Nephron (organoid): ENCODE data around the gene SLC44A5.
"Not testable (repeated sequence)": the region's sequence is repeated elsewhere in the genome, so short reads cannot be mapped to it uniquely, and the experiment has no call there.

Experiments
- H3K27ac Mint-ChIP-seq, 3 experiments: 2 replicates each; pipeline ENCODE4 v1.8.0; 2020; ENCODE audit warnings: mixed read lengths in 3 of 3, mild to moderate bottlenecking in 2 of 3, moderate library complexity in 1 of 3
- H3K27me3 Mint-ChIP-seq: 2 replicates; pipeline ENCODE4 v1.8.0; 2021; ENCODE audit warnings: low read depth, mild to moderate bottlenecking, moderate library complexity, mixed read lengths
- H3K36me3 Mint-ChIP-seq: 2 replicates; pipeline ENCODE4 v1.8.0; 2020; ENCODE audit warnings: low read depth, mixed read lengths
- H3K4me1 Mint-ChIP-seq: 2 replicates; pipeline ENCODE4 v1.8.0; 2020; ENCODE audit warnings: mixed read lengths
- H3K4me3 Mint-ChIP-seq, 3 experiments: 2 replicates each; pipeline ENCODE4 v1.8.0; 2020; ENCODE audit warnings: mild to moderate bottlenecking in 3 of 3, mixed read lengths in 3 of 3, moderate library complexity in 2 of 3
- H3K9me3 Mint-ChIP-seq: 2 replicates; pipeline ENCODE4 v1.8.0; 2020; ENCODE audit warnings: mixed read lengths
- CTCF ChIP-seq, 3 experiments: fragments of 200-600 bp; sonication (generic); IDR thresholded peaks; one replicate each; pipeline ENCODE4 v1.5.0; 2021; ENCODE audit warnings: antibody characterized with exemption in 3 of 3; ENCODE audit not compliant: unreplicated experiment in 3 of 3

SLC44A5 gene

GRCh38 chr1:75423136-75423535 lies 187.8 kb downstream of the SLC44A5 start:
- Mint-ChIP-seq H3K27ac (no peak overlapping the region), H3K9me3 (no peaks in the 10 kb centered on the region), H3K4me1 (no peaks in the 10 kb centered on the region), H3K27me3 (no peaks in the 10 kb centered on the region), H3K36me3 (no peaks in the 10 kb centered on the region), H3K4me3 (no peak overlapping the region)
- TF ChIP-seq CTCF (IDR thresholded peaks at IDR 0.05; ENCODE audit: unreplicated experiment in 3 of 3) = no peak

GRCh38 chr1:75421371-75421770 lies 189.5 kb downstream of the SLC44A5 start:
- TF ChIP-seq CTCF (IDR thresholded peaks at IDR 0.05; ENCODE audit: unreplicated experiment in 3 of 3) = no peak
- H3K27me3 Mint-ChIP-seq = no peaks in the 10 kb centered on the region
- peaks cover 7% of the 10 kb centered on the region for H3K9me3 Mint-ChIP-seq
- no peaks in the 10 kb centered on the region for H3K4me1 Mint-ChIP-seq
- H3K36me3 Mint-ChIP-seq = no peaks in the 10 kb centered on the region
- H3K27ac Mint-ChIP-seq = no peak overlapping the region
- H3K4me3 Mint-ChIP-seq = no peak overlapping the region

- TF ChIP-seq CTCF (IDR thresholded peaks at IDR 0.05; ENCODE audit: unreplicated experiment in 3 of 3) = no peak
- Mint-ChIP-seq H3K9me3 (peaks cover 7% of the 10 kb centered on the region), H3K27me3 (no peaks in the 10 kb centered on the region), H3K4me3 (no peak overlapping the region), H3K4me1 (no peaks in the 10 kb centered on the region), H3K27ac (no peak overlapping the region), H3K36me3 (no peaks in the 10 kb centered on the region)
Measured at GRCh38 chr1:75415187-75415586, 195.7 kb downstream of the SLC44A5 start.

GRCh38 chr1:75412616-75413015 lies 198.3 kb downstream of the SLC44A5 start:
- Mint-ChIP-seq H3K27ac (no peak overlapping the region), H3K36me3 (no peaks in the 10 kb centered on the region), H3K4me1 (no peaks in the 10 kb centered on the region), H3K4me3 (no peak overlapping the region), H3K9me3 (peaks cover 7% of the 10 kb centered on the region), H3K27me3 (no peaks in the 10 kb centered on the region)
- TF ChIP-seq CTCF (IDR thresholded peaks at IDR 0.05; ENCODE audit: unreplicated experiment in 3 of 3) = no peak

GRCh38 chr1:75404681-75405080 lies 206.2 kb downstream of the SLC44A5 start:
- not testable (repeated sequence) for H3K36me3 Mint-ChIP-seq, H3K4me3 Mint-ChIP-seq, H3K27me3 Mint-ChIP-seq, H3K4me1 Mint-ChIP-seq, H3K27ac Mint-ChIP-seq
- peaks cover 18% of the 10 kb centered on the region for H3K9me3 Mint-ChIP-seq

GRCh38 chr1:75403147-75403646 lies 207.7 kb downstream of the SLC44A5 start:
- H3K4me1 Mint-ChIP-seq, H3K27ac Mint-ChIP-seq, H3K36me3 Mint-ChIP-seq, H3K27me3 Mint-ChIP-seq, H3K4me3 Mint-ChIP-seq: not testable (repeated sequence)
- peaks cover 18% of the 10 kb centered on the region for H3K9me3 Mint-ChIP-seq

GRCh38 chr1:75400716-75401115 lies 210.2 kb downstream of the SLC44A5 start:
- no peaks in the 10 kb centered on the region for H3K27me3 Mint-ChIP-seq
- TF ChIP-seq CTCF (IDR thresholded peaks at IDR 0.05; ENCODE audit: unreplicated experiment in 3 of 3) = no peak
- H3K9me3 Mint-ChIP-seq = peaks cover 8% of the 10 kb centered on the region
- H3K27ac Mint-ChIP-seq = no peak overlapping the region
- no peaks in the 10 kb centered on the region for H3K4me1 Mint-ChIP-seq
- no peak overlapping the region for H3K4me3 Mint-ChIP-seq
- H3K36me3 Mint-ChIP-seq = no peaks in the 10 kb centered on the region
